Endothelial cell of umbilical vein (primary cell): ENCODE measurements around the gene LYRM7. TPM values are rescaled to one million over a fixed set of nuclear protein-coding genes. Genes with fewer than 3 reads are reported as not detected.

Experiments used
- BruUV-seq: library from RNA; stranded (reverse); fragments of 400-500 nt; replicated peaks from 2 replicates; lab custom pipeline; 2021; lab: Mats Ljungman, UMichigan
- CTCF ChIA-PET: fragments of 300-600, 350-600 bp; sonication (Branson Sonifier 250); formaldehyde crosslinking; loops from one replicate; lab custom pipeline; 2021; ENCODE audit warnings: antibody characterized with exemption, inconsistent platforms; lab: Charles Lee
- POLR2A ChIA-PET: fragments of 300-600, 350-600 bp; sonication (Branson Sonifier 250); formaldehyde crosslinking; loops from one replicate; lab custom pipeline; 2021; ENCODE audit warnings: antibody characterized with exemption, inconsistent platforms; lab: Charles Lee
- DNase-seq: peaks from one replicate; pipeline ENCODE4 v3.0.0-alpha.2; 2011; ENCODE audit warnings: low read depth, low spot score
- FAIRE-seq: peaks from 2 replicates; lab custom pipeline; 2011; peaks lifted over from hg19 to GRCh38; lab: Jason Lieb, UNC
- H2AFZ ChIP-seq: 2 replicates; pipeline ENCODE4 v1.6.0; 2012; ENCODE audit warnings: low read depth, low read length, control low read depth, inconsistent platforms
- H3K27ac ChIP-seq: 2 replicates; pipeline ENCODE4 v1.5.1; 2011; ENCODE audit warnings: low read depth, mild to moderate bottlenecking, control low read depth, low read length, moderate library complexity; ENCODE audit not compliant: insufficient read depth
- H3K27me3 ChIP-seq, 2 experiments: 2 replicates each; pipeline versions ENCODE4 v1.6.0 to v1.6.1; 2011; ENCODE audit warnings: low read length in 2 of 2, mixed read lengths in 1 of 2; ENCODE audit not compliant: control insufficient read depth in 2 of 2, insufficient read depth in 2 of 2
- H3K36me3 ChIP-seq, 2 experiments: 2 replicates in 1 of 2; 3 replicates in 1 of 2; pipeline ENCODE4 v1.5.1; 2011; ENCODE audit warnings: low read length in 2 of 2, mild to moderate bottlenecking in 1 of 2, moderate library complexity in 1 of 2; ENCODE audit not compliant: control insufficient read depth in 2 of 2, insufficient read depth in 2 of 2; ENCODE audit errors: extremely low read depth in 1 of 2
- H3K4me1 ChIP-seq: 3 replicates; pipeline ENCODE4 v1.5.1; 2011; ENCODE audit warnings: mild to moderate bottlenecking, low read length; ENCODE audit not compliant: control insufficient read depth, insufficient read depth; ENCODE audit errors: extremely low read depth
- H3K4me2 ChIP-seq: 2 replicates; pipeline ENCODE4 v1.6.1; 2011; ENCODE audit warnings: low read length, control low read depth, mixed read lengths; ENCODE audit not compliant: insufficient read depth
- H3K4me3 ChIP-seq, 3 experiments: fragments of 200-600 bp in 1 of 3; sonication (generic), shearing (Covaris generic) in 1 of 3; replicated peaks in 1 of 3; 2 replicates each; pipeline ENCODE4 v1.5.1; 2011 to 2016; ENCODE audit warnings: control low read depth in 3 of 3, low read length in 3 of 3, mild to moderate bottlenecking in 2 of 3, inconsistent platforms in 1 of 3, low read depth in 1 of 3, moderate library complexity in 1 of 3; ENCODE audit not compliant: insufficient read depth in 1 of 3
- H3K79me2 ChIP-seq: 2 replicates; pipeline ENCODE4 v1.6.0; 2012; ENCODE audit warnings: low read length, inconsistent platforms; ENCODE audit not compliant: control insufficient read depth, insufficient read depth
- H3K9ac ChIP-seq: replicated peaks from 2 replicates; pipeline ENCODE3; 2011; ENCODE audit warnings: low read length, control low read depth; ENCODE audit not compliant: insufficient read depth; ENCODE audit errors: extremely low read depth
- H3K9me1 ChIP-seq: replicated peaks from 3 replicates; pipeline ENCODE4 v1.6.0; 2011; ENCODE audit warnings: mild to moderate bottlenecking, low read length; ENCODE audit not compliant: control insufficient read depth, insufficient read depth; ENCODE audit errors: extremely low read depth
- H3K9me3 ChIP-seq: replicated peaks from 2 replicates; pipeline ENCODE4 v1.5.1; 2012; ENCODE audit warnings: low read length, inconsistent platforms; ENCODE audit not compliant: control insufficient read depth, insufficient read depth
- H4K20me1 ChIP-seq: replicated peaks from 2 replicates; pipeline ENCODE3; 2011; ENCODE audit warnings: mild to moderate bottlenecking, low read length; ENCODE audit not compliant: control insufficient read depth, insufficient read depth; ENCODE audit errors: extremely low read depth
- EZH2 ChIP-seq: IDR thresholded peaks from 2 replicates; pipeline ENCODE4 v1.6.1; 2012; ENCODE audit warnings: borderline replicate concordance, low read depth, mild to moderate bottlenecking, moderate library complexity, low read length, inconsistent platforms; ENCODE audit not compliant: severe bottlenecking
- FOS ChIP-seq: IDR thresholded peaks from 2 replicates; pipeline ENCODE4 v1.6.1; 2011; ENCODE audit warnings: mild to moderate bottlenecking, low read length, moderate library complexity, borderline replicate concordance; ENCODE audit not compliant: insufficient read depth
- GATA2 ChIP-seq: IDR thresholded peaks from 2 replicates; pipeline ENCODE4 v1.7.0; 2011; ENCODE audit warnings: low read depth, mild to moderate bottlenecking, moderate library complexity, mixed read lengths, low read length; ENCODE audit not compliant: insufficient read length, insufficient read depth
- JUN ChIP-seq: IDR thresholded peaks from 2 replicates; pipeline ENCODE4 v1.6.1; 2011; ENCODE audit warnings: borderline replicate concordance, low read depth; ENCODE audit not compliant: insufficient read length, insufficient read depth
- MYC ChIP-seq: IDR thresholded peaks from one replicate; pipeline ENCODE4 v1.6.1; 2011; ENCODE audit warnings: mild to moderate bottlenecking, low read depth, low read length
- POLR2A ChIP-seq: IDR thresholded peaks from 2 replicates; pipeline ENCODE4 v1.6.1; 2012; ENCODE audit warnings: low read depth, mild to moderate bottlenecking, control low read depth, low read length
- dilution Hi-C: fragments of 300-500 bp; cut with MboI; formaldehyde crosslinking; loops from one replicate; pipeline ENCODE4 v1.15.0; 2019; ENCODE audit warnings: low sequenced_read_pairs; ENCODE audit not compliant: extremely low pct_ligation_motif_present
- intact Hi-C: fragments of 100-400 bp; cut with micrococcal nuclease; formaldehyde crosslinking; loops from one replicate; pipeline ENCODE4 v1.10.0; 2022
- polyA plus RNA-seq, 4 experiments: library from polyadenylated mRNA; depleted of rRNA in 3 of 4; stranded (reverse) in 3 of 4; unstranded in 1 of 4; fragments of >200 nt; gene quantifications; 2 replicates each; pipeline versions ENCODE4 v1.2.1 to v1.2.3, GENCODE V29; 2011 to 2012; ENCODE audit warnings: missing spikeins in 1 of 4
- total RNA-seq: library from RNA; stranded (reverse); gene quantifications from 2 replicates; pipeline ENCODE4 v1.2.3, GENCODE V29; 2021
- TF ChIP-seq, protein P1 (sequence below): IDR thresholded peaks from 2 replicates; pipeline ENCODE4 v1.6.1; 2011; ENCODE audit not compliant: insufficient read depth, insufficient read length
- TF ChIP-seq, protein P2 (sequence below), 2 donors: IDR thresholded peaks; 1 replicate in 1 of 2; 2 replicates in 1 of 2; pipeline ENCODE4 v1.5.1; 2011; ENCODE audit warnings: low read length in 2 of 2, mild to moderate bottlenecking in 2 of 2, moderate library complexity in 2 of 2, control low read depth in 1 of 2, inconsistent platforms in 1 of 2, low read depth in 1 of 2; ENCODE audit not compliant: insufficient read depth in 1 of 2; ENCODE audit errors: extremely low read depth in 1 of 2

Gene LYRM7
- total and polyA plus RNA-seq, 2 donors (not counting 3 experiments of a cell fraction or from before 2014, with no cell fraction given) = 0.88 to 7.5 TPM

DNA sequence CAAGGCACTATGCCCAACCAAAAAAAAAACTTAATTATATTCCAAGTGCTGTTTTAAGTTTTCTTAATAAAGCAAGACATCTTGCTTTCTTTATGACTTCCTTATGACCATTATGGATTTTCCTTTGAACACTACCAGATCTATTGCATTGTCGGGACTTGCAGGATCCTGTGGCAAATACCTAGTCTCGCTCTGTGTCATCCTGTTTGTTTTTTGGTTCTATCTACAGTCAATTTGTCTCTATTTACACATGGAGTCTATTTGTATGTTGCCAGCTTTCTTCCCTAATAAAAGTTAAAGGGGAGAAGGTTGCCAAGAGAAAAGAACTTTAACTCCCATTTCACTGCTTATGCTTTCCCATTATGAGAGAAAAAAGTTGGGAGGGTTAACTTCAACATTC is 10.6 kb upstream of the LYRM7 start:
- DNase-seq = no peak
- H3K4me1 ChIP-seq = peaks cover 7% of the 10 kb centered on the region
- no peak overlapping the region for H3K4me2 ChIP-seq
- no peak overlapping the region for H3K4me3 ChIP-seq
- ChIA-PET CTCF (no interaction called here), POLR2A (no interaction called here)
- FAIRE-seq = no peak
- H3K9me3 ChIP-seq = no peaks in the 10 kb centered on the region
- no peaks in the 10 kb centered on the region for H3K9me1 ChIP-seq
- no peaks in the 10 kb centered on the region for H4K20me1 ChIP-seq
- dilution Hi-C loops (no loop called here), intact Hi-C loops (loop anchor here (5.0 kb wide), 1 partner anchor 637 kb away; the partner anchor contains the start of gene FNIP1)
- no peak for TF ChIP-seq POLR2A
- no peak for TF ChIP-seq MYC
- TF ChIP-seq FOS = no peak
- no peak for TF ChIP-seq EZH2
- no peak for TF ChIP-seq GATA2
- TF ChIP-seq, protein P1, sequence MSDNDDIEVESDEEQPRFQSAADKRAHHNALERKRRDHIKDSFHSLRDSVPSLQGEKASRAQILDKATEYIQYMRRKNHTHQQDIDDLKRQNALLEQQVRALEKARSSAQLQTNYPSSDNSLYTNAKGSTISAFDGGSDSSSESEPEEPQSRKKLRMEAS = no peak
- TF ChIP-seq, protein P2, sequence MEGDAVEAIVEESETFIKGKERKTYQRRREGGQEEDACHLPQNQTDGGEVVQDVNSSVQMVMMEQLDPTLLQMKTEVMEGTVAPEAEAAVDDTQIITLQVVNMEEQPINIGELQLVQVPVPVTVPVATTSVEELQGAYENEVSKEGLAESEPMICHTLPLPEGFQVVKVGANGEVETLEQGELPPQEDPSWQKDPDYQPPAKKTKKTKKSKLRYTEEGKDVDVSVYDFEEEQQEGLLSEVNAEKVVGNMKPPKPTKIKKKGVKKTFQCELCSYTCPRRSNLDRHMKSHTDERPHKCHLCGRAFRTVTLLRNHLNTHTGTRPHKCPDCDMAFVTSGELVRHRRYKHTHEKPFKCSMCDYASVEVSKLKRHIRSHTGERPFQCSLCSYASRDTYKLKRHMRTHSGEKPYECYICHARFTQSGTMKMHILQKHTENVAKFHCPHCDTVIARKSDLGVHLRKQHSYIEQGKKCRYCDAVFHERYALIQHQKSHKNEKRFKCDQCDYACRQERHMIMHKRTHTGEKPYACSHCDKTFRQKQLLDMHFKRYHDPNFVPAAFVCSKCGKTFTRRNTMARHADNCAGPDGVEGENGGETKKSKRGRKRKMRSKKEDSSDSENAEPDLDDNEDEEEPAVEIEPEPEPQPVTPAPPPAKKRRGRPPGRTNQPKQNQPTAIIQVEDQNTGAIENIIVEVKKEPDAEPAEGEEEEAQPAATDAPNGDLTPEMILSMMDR (IDR thresholded peaks at IDR 0.05; ENCODE audit: extremely low read depth in 1 of 2, insufficient read depth in 1 of 2, low read depth in 1 of 2, low read length in 2 of 2) = no peak
- no peak for TF ChIP-seq JUN
- BruUV-seq = no TSS peak
- H3K9ac ChIP-seq = no peak overlapping the region
- H3K79me2 ChIP-seq = peaks cover 47% of the 10 kb centered on the region
- no peaks in the 10 kb centered on the region for H3K27me3 ChIP-seq
- H3K36me3 ChIP-seq = peaks cover 6 to 25% of the 10 kb centered on the region in 2 experiments
- no peak overlapping the region for H3K27ac ChIP-seq
- no peak overlapping the region for H2AFZ ChIP-seq
